H1 (cell line): Measurements from ENCODE around the gene PARD3. TPM values are rescaled to one million over a fixed set of nuclear protein-coding genes. Genes with fewer than 3 reads are reported as not detected.

Experiments
- CTCF ChIA-PET: fragments of 300-600 bp; sonication (Branson Sonifier 250); formaldehyde crosslinking; loops from one replicate; lab custom pipeline; 2021; ENCODE audit not compliant: partially characterized antibody; lab: Charles Lee
- POLR2A ChIA-PET: fragments of 300-600 bp; sonication (Branson Sonifier 250); formaldehyde crosslinking; loops from one replicate; lab custom pipeline; 2021; ENCODE audit warnings: inconsistent platforms; ENCODE audit not compliant: partially characterized antibody; lab: Charles Lee
- DNase-seq, 2 experiments: peaks; one replicate each; pipeline versions ENCODE4 v3.0.0 to v3.0.0-alpha.2; 2010 to 2022; ENCODE audit warnings: low spot score in 2 of 2, low read depth in 1 of 2, mixed read lengths in 1 of 2
- FAIRE-seq: peaks from 2 replicates; lab custom pipeline; 2011; peaks lifted over from hg19 to GRCh38; lab: Jason Lieb, UNC
- H2AFZ ChIP-seq: 2 replicates; pipeline ENCODE4 v1.8.1; 2012; ENCODE audit warnings: low read length, inconsistent platforms
- H2AK5ac ChIP-seq: 2 replicates; pipeline ENCODE4 v1.6.1; 2013; ENCODE audit warnings: low read depth, low read length
- H2BK120ac ChIP-seq: replicated peaks from 2 replicates; pipeline ENCODE3; 2013; ENCODE audit warnings: low read depth, low read length, inconsistent platforms
- H2BK12ac ChIP-seq: 2 replicates; pipeline ENCODE4 v1.6.1; 2013; ENCODE audit warnings: low read depth, low read length
- H2BK15ac ChIP-seq: 2 replicates; pipeline ENCODE4 v1.6.1; 2013; ENCODE audit warnings: low read length
- H2BK20ac ChIP-seq: 2 replicates; pipeline ENCODE4 v1.6.1; 2013; ENCODE audit warnings: low read length
- H2BK5ac ChIP-seq: 2 replicates; pipeline ENCODE4 v1.6.1; 2013; ENCODE audit warnings: low read depth, low read length
- H3K14ac ChIP-seq: 2 replicates; pipeline ENCODE4 v1.6.1; 2013; ENCODE audit warnings: inconsistent platforms; ENCODE audit not compliant: insufficient read length
- H3K18ac ChIP-seq: 2 replicates; pipeline ENCODE4 v1.6.1; 2013; ENCODE audit warnings: low read length; ENCODE audit errors: extremely low read depth
- H3K23ac ChIP-seq: 2 replicates; pipeline ENCODE4 v1.6.1; 2013; ENCODE audit warnings: inconsistent platforms; ENCODE audit not compliant: insufficient read length
- H3K23me2 ChIP-seq: 2 replicates; pipeline ENCODE4 v1.6.1; 2013; ENCODE audit warnings: low read depth, low read length
- H3K27ac ChIP-seq: 2 replicates; pipeline ENCODE4 v1.6.1; 2011; ENCODE audit warnings: low read depth, low read length, inconsistent platforms
- H3K27me3 ChIP-seq, 4 experiments: replicated peaks in 1 of 4; 1 replicate in 1 of 4; 2 replicates in 3 of 4; pipeline versions ENCODE4 v1.6.1 to v1.8.1; 2011 to 2013; ENCODE audit warnings: low read length in 3 of 4, mild to moderate bottlenecking in 3 of 4, inconsistent platforms in 2 of 4, mixed read lengths in 2 of 4, moderate library complexity in 1 of 4; ENCODE audit not compliant: control insufficient read depth in 3 of 4, insufficient read depth in 3 of 4; ENCODE audit errors: extremely low read depth in 1 of 4
- H3K36me3 ChIP-seq, 4 experiments: 2 replicates each; pipeline versions ENCODE4 v1.6.1 to v1.8.1; 2011 to 2013; ENCODE audit warnings: mild to moderate bottlenecking in 4 of 4, low read length in 3 of 4, moderate library complexity in 2 of 4, control low read depth in 1 of 4, inconsistent platforms in 1 of 4; ENCODE audit not compliant: insufficient read depth in 4 of 4, control insufficient read depth in 2 of 4
- H3K4ac ChIP-seq: replicated peaks from 2 replicates; pipeline ENCODE3; 2013; ENCODE audit warnings: low read length, low read depth, mixed read lengths, inconsistent platforms; ENCODE audit not compliant: insufficient read length
- H3K4me1 ChIP-seq, 4 experiments: replicated peaks in 1 of 4; 1 replicate in 1 of 4; 2 replicates in 3 of 4; pipeline versions ENCODE4 v1.6.1 to v1.8.1; 2011 to 2013; ENCODE audit warnings: low read length in 3 of 4, inconsistent platforms in 2 of 4, mixed read lengths in 1 of 4; ENCODE audit not compliant: insufficient read depth in 4 of 4, control insufficient read depth in 3 of 4
- H3K4me2 ChIP-seq, 2 experiments: 2 replicates each; pipeline versions ENCODE4 v1.6.1 to v1.8.1; 2011 to 2013; ENCODE audit warnings: low read depth in 2 of 2, low read length in 2 of 2, control low read depth in 1 of 2, inconsistent platforms in 1 of 2, mild to moderate bottlenecking in 1 of 2; ENCODE audit not compliant: insufficient read depth in 1 of 2
- H3K4me3 ChIP-seq, 4 experiments: fragments of 200-600, 300-600 bp in 1 of 4; sonication (generic), shearing (Covaris generic), sonication (Bioruptor Twin) in 1 of 4; 2 replicates each; pipeline versions ENCODE4 v1.5.1 to v1.8.1; 2011 to 2016; ENCODE audit warnings: low read length in 4 of 4, low read depth in 3 of 4, control low read depth in 2 of 4, inconsistent platforms in 2 of 4, mild to moderate bottlenecking in 2 of 4, mixed read lengths in 1 of 4, moderate library complexity in 1 of 4; ENCODE audit not compliant: insufficient read depth in 2 of 4; ENCODE audit errors: extremely low read depth in 1 of 4
- H3K56ac ChIP-seq: replicated peaks from 2 replicates; pipeline ENCODE3; 2013; ENCODE audit warnings: low read depth, mild to moderate bottlenecking, mixed read lengths, low read length, inconsistent platforms; ENCODE audit not compliant: insufficient read length
- H3K79me1 ChIP-seq: 2 replicates; pipeline ENCODE4 v1.6.1; 2013; ENCODE audit warnings: low read depth, low read length, control low read depth
- H3K79me2 ChIP-seq, 2 experiments: 2 replicates each; pipeline versions ENCODE4 v1.6.1 to v1.8.1; 2012 to 2013; ENCODE audit warnings: low read length in 2 of 2, mild to moderate bottlenecking in 2 of 2, inconsistent platforms in 1 of 2; ENCODE audit not compliant: insufficient read depth in 2 of 2, control insufficient read depth in 1 of 2
- H3K9ac ChIP-seq, 4 experiments: replicated peaks in 1 of 4; 1 replicate in 1 of 4; 2 replicates in 3 of 4; pipeline versions ENCODE4 v1.6.1 to v1.8.1; 2011 to 2013; ENCODE audit warnings: low read depth in 3 of 4, low read length in 3 of 4, control low read depth in 2 of 4, mild to moderate bottlenecking in 2 of 4, moderate library complexity in 2 of 4, inconsistent platforms in 1 of 4; ENCODE audit errors: extremely low read depth in 1 of 4
- H3K9me3 ChIP-seq, 2 experiments: 2 replicates each; pipeline versions ENCODE4 v1.6.1 to v1.8.1; 2012 to 2013; ENCODE audit warnings: mild to moderate bottlenecking in 2 of 2, moderate library complexity in 2 of 2, control low read depth in 1 of 2, inconsistent platforms in 1 of 2, low read depth in 1 of 2, low read length in 1 of 2, mixed read lengths in 1 of 2; ENCODE audit not compliant: insufficient read depth in 2 of 2
- H4K20me1 ChIP-seq, 2 experiments: replicated peaks in 1 of 2; 2 replicates each; pipeline versions ENCODE3 to v1.8.1; 2011 to 2013; ENCODE audit warnings: inconsistent platforms in 2 of 2, low read length in 2 of 2, mild to moderate bottlenecking in 1 of 2; ENCODE audit not compliant: insufficient read depth in 2 of 2, control insufficient read depth in 1 of 2
- H4K5ac ChIP-seq: 2 replicates; pipeline ENCODE4 v1.6.1; 2013; ENCODE audit warnings: low read length, low read depth, mixed read lengths, inconsistent platforms; ENCODE audit not compliant: insufficient read length
- H4K8ac ChIP-seq: 2 replicates; pipeline ENCODE4 v1.8.0; 2013; ENCODE audit warnings: mild to moderate bottlenecking, moderate library complexity, low read length, inconsistent platforms; ENCODE audit not compliant: insufficient read depth; ENCODE audit errors: extremely low read depth
- H4K91ac ChIP-seq: replicated peaks from 2 replicates; pipeline ENCODE3; 2013; ENCODE audit warnings: low read length, mixed read lengths, inconsistent platforms; ENCODE audit not compliant: insufficient read length
- GABPA ChIP-seq: IDR thresholded peaks from 2 replicates; pipeline ENCODE4 v1.6.1; 2011; ENCODE audit warnings: mild to moderate bottlenecking, low read length, moderate library complexity, borderline replicate concordance; ENCODE audit not compliant: insufficient read depth
- RNF2 ChIP-seq: fragments of 200-900, 300-1000 bp; sonication (generic); IDR thresholded peaks from 2 replicates; pipeline ENCODE4 v1.7.1; 2016; ENCODE audit warnings: borderline replicate concordance, low read depth, mild to moderate bottlenecking, antibody characterized with exemption, low read length; ENCODE audit not compliant: poor library complexity, severe bottlenecking; ENCODE audit errors: missing control alignments
- SIN3A ChIP-seq, 2 experiments: IDR thresholded peaks in 1 of 2; conservative IDR thresholded peaks in 1 of 2; 2 replicates each; pipeline ENCODE4 v1.6.1; 2011 to 2012; ENCODE audit warnings: low read length in 2 of 2, improper control_type of control experiment in 1 of 2, low read depth in 1 of 2, mild to moderate bottlenecking in 1 of 2
- SIRT6 ChIP-seq: IDR thresholded peaks from one replicate; pipeline ENCODE4 v1.7.1; 2012; ENCODE audit warnings: low read length, inconsistent platforms
- SIX5 ChIP-seq: IDR thresholded peaks from 2 replicates; pipeline ENCODE4 v1.6.1; 2011; ENCODE audit warnings: mild to moderate bottlenecking, low read depth, low read length
- USF2 ChIP-seq: IDR thresholded peaks from 2 replicates; pipeline ENCODE4 v1.6.1; 2011; ENCODE audit warnings: low read length, improper control_type of control experiment
- WGBS, 2 experiments: shearing (Covaris generic) in 1 of 2; methylation state at CpG; one replicate each; pipeline versions ENCODE4 v1.1.6 to v1.1.7; 2013 to 2015; ENCODE audit warnings: low lambda C conversion rate in 2 of 2, mixed read lengths in 2 of 2, inconsistent platforms in 1 of 2, low coverage in 1 of 2, missing lambda C conversion rate in 1 of 2; ENCODE audit not compliant: insufficient replicate concordance in 2 of 2, insufficient coverage in 1 of 2, insufficient read length in 1 of 2; ENCODE audit errors: extremely low coverage in 1 of 2, missing lambda C conversion rate in 1 of 2; 5-methylcytosine and 5-hydroxymethylcytosine counted together
- polyA plus RNA-seq, 7 experiments: library from polyadenylated mRNA; depleted of rRNA in 3 of 7; stranded (reverse) in 5 of 7; unstranded in 2 of 7; fragments of >200 nt in 5 of 7; fragments of 200-250 nt in 2 of 7; gene quantifications; 1 replicate in 5 of 7; 2 replicates in 1 of 7; 4 replicates in 1 of 7; pipeline versions ENCODE4 v1.2.1 to v1.2.3, GENCODE V29; 2011 to 2013; ENCODE audit warnings: missing spikeins in 2 of 7, mixed read lengths in 2 of 7
- total RNA-seq: library from RNA; stranded (reverse); fragmentation: NEBNext Ultra II Directional; extraction: Animal tissue kit (Norgen Biotek cat#: 25700); gene quantifications from 2 replicates; pipeline ENCODE4 v1.2.1, GENCODE V29; 2021
- TF ChIP-seq, protein P1 (sequence below): IDR thresholded peaks from 2 replicates; pipeline ENCODE4 v1.6.1; 2012; ENCODE audit warnings: inconsistent platforms

Gene PARD3
- total and polyA plus RNA-seq, 2 of the 8 experiments (the other 6 are each of a cell fraction or from before 2014, with no cell fraction given), result 19.7 to 49.1 TPM

- Histone ChIP-seq H3K36me3 (no peaks in the 10 kb centered on the region), H4K5ac (no peak overlapping the region), H4K8ac (no peak overlapping the region), H3K23ac (no peak overlapping the region), H2BK5ac (no peak overlapping the region), H3K27me3 (no peaks in the 10 kb centered on the region), H3K27ac (no peak overlapping the region), H2AFZ (no peak overlapping the region), H3K23me2 (no peaks in the 10 kb centered on the region), H3K4me1 (no peaks in the 10 kb centered on the region; a peak in 2 of 7 replicates), H3K14ac (no peak overlapping the region), H2AK5ac (no peak overlapping the region), H3K4me2 (no peak overlapping the region), H3K9me3 (no peaks in the 10 kb centered on the region), H2BK120ac (no peak overlapping the region), H3K9ac (no peak overlapping the region), H2BK15ac (no peak overlapping the region), H4K20me1 (peaks cover 3% of the 10 kb centered on the region in 2 experiments), H3K79me2 (peaks cover 0 to 94% of the 10 kb centered on the region in 2 experiments; a peak in 2 of 4 replicates), H3K4me3 (no peak overlapping the region), H3K4ac (no peak overlapping the region), H2BK20ac (no peak overlapping the region), H4K91ac (no peak overlapping the region), H3K18ac (no peak overlapping the region), H3K56ac (no peak overlapping the region), H3K79me1 (peaks cover 9% of the 10 kb centered on the region), H2BK12ac (no peak overlapping the region)
- 78% methylated on average over 3 of the region's 3 CpGs; no CpG with 5 or more reads in 1 of the 2 experiments for WGBS, 2 experiments
- ChIA-PET CTCF (interaction anchor here (0.8 to 1.1 kb wide), 3 partner anchors 71 to 236 kb away, joined by 3 read pairs; no protein-coding TSS in a partner anchor), POLR2A (interaction anchor here (1.2 kb wide), 1 partner anchor 10 kb away, joined by 3 read pairs; no protein-coding TSS in a partner anchor)
- FAIRE-seq, result no peak
- DNase-seq, result no peak
- TF ChIP-seq SIRT6, result no peak
- no peak for TF ChIP-seq RNF2
- no peak for TF ChIP-seq GABPA
- no peak for TF ChIP-seq SIX5
- TF ChIP-seq SIN3A (conservative IDR thresholded peaks at IDR 0.05 in 1 of 2, IDR thresholded peaks at IDR 0.05 in 1 of 2; ENCODE audit: low read depth in 1 of 2, low read length in 2 of 2), result no peak
- TF ChIP-seq, protein P1, sequence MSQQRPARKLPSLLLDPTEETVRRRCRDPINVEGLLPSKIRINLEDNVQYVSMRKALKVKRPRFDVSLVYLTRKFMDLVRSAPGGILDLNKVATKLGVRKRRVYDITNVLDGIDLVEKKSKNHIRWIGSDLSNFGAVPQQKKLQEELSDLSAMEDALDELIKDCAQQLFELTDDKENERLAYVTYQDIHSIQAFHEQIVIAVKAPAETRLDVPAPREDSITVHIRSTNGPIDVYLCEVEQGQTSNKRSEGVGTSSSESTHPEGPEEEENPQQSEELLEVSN, result no peak
- no peak for TF ChIP-seq USF2
Measured at GRCh38 chr10:34758447-34758996, 56.6 kb downstream of the PARD3 start.
